GM18517 (cell line): Measurements from ENCODE around the gene RRM2.

Experiments
- ATAC-seq: cut with Tn5 transposase; IDR thresholded peaks from one replicate; pipeline ENCODE4 v1.9.1; 2021; ENCODE audit warnings: mild to moderate bottlenecking, moderate library complexity; ENCODE audit not compliant: unreplicated experiment

Gene RRM2

GRCh38 chr2:10150436-10150835, 27.9 kb downstream of the RRM2 start:
- no peak for ATAC-seq

GRCh38 chr2:10151462-10151861, 28.9 kb downstream of the RRM2 start:
- ATAC-seq, result no peak

GRCh38 chr2:10157293-10157692, 34.8 kb downstream of the RRM2 start:
- no peak for ATAC-seq

- no peak for ATAC-seq
These were observed 36.1 kb downstream of the RRM2 start for GRCh38 chr2:10158681-10159080.

- ATAC-seq, result no peak
These were observed 36.5 kb downstream of the RRM2 start for GRCh38 chr2:10159086-10159485.

- no peak for ATAC-seq
These were observed 37.1 kb downstream of the RRM2 start for GRCh38 chr2:10159581-10160131.

DNA sequence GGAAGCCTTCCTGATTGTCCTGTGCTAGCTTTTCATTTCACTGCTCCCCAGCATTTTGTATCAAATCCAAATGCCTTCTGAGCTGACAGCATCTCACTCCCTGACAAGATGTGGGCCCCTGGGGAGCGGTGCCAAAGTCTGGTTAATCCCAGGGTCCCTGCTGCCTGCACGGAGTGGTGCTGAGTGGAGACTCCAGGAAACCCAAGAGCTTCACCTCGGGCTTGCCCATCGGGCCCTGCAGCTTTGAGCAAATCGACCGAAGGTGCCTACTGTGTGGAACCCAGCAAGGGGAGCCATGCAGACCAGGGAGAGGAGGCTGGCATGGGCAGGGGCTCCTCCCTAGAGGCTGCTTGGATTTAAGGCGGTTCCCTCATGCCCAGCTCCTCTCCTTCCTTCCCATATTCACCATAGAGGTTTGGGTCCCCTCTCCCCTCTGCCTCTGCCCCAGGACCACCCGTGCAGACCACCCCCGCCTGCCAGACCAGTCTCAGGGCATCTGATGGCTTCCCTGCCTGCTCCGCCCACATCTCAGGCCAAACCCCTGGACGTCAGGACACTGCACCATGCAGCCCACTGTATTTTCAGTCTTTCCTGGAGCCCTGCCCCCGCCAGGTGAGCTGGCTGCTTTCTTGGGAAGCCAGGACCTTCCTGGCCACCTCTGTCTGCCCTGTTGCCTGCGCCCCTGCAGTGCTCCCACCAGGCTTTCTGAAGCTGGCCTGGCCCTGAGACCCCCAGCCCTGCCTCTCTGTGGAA, 37.8 kb downstream of the RRM2 start:
- ATAC-seq, result no peak

DNA sequence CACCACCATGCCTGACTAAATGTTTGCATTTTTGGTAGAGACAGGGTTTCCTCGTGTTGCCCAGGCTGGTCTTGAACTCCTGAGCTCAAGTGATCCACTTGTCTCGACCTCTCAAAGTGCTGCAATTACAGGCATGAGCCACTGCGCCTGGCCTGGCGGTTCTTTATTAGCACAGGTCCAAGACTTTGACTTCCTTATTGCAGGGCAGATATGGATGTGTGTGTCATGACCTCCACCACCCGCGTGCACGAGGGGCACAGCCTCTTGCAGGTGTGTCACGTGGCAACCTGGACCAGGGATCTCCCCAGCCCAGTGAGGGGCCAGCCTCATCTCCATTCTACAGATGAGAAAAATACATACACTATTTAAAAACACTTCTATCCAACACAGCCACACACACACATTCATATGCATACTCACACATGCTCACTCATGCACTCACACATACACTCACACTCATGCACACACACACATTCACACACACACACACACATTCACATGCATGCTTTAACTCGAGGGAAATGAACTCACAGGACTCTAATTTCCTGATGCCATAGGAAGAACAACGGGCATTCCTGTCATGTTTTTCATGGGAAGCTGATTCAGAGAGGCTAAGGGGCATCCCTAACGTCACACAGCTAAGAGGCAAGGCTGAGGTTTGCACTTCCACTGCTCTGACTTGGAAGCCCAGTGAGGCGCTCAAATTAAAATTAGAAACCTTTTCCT, 38.8 kb downstream of the RRM2 start:
- ATAC-seq, result no peak

DNA sequence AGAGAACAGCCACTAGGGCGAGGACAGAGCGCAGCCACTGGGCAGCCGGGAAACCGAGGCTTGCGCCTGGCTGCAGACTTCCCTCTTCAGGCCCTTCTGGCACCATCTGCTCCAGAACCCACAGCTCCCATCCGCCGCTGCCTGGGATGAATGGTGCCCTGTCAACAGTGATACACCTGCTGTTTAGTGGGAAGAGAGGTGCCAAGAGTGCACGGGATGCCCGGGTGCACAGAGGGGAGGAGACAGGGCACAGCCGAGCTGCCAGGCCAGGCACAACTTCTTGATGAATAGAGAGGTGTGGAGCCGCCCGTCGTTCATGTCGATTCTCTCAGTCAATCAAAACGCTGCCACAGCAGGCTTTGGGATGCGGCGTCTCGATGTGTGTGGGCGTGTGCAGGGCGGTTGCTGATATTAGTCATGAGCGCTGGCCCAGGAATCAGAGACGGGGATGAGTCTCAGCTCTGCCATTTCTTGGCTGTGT, 39.5 kb downstream of the RRM2 start:
- no peak for ATAC-seq

DNA sequence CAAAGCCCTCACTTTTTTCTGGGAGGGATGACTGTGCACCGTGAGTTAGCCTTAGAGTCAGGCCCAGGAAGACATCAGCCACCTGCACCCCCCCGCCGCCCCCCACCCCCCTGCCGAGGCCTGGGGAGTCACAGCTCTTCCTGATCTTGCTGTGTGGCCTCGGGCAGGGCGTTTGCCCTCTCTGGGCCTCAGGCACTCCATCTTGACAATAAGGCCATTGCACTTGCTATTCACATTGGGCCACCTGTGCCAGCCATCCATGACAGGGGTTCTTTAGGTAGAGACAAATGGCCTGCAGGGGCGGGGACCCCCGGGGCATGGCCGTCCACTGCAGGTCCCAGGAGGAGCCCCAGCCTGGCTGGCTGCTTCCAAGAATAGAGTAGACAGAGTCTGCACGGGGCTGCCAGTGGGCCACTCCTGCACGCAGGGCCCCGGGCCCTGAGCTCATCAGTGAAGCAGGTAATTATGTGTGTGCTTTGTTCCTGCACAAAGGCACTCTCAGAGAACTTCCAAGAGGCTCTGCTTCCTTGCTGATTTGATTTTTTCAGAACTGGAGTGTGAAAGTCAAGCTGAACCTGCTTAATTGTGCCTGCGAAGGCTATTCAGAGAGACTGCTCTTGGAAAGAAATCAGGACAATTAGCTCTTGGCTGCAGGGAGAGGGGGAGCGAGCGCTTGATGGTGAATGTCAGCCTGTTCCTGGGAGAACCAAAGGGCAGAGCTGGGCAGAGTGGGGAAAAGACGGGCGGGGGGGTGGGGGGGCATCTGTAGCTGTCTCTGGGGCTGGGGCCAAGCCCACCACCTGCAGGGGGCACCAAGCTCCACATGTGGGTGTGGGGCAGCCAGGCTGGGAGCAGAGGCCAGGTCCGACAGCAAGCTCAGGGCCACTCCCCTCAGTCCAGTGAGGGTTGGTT, 40.3 kb downstream of the RRM2 start:
- ATAC-seq, result no peak

GRCh38 chr2:10163498-10164486, 41.3 kb downstream of the RRM2 start:
- ATAC-seq, result no peak

DNA sequence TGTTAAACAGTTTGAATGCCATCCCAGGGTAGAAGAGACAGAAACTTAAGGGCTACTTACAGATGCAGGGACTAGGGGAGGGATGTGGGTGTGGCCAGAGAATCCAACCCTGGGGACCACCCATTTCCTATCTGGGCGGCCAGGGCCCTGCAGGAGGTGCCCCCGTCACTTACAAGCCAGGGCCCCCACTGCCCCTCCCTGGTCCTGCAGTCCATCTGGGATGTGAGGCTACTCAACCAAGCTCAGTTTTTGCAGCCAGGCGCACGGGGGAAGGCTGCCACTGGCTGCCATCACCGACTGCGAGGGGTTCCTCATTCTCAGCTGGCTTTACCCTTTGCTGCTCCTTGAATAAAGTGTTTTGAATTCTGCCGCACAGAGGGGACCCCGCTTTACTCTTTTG, 42.1 kb downstream of the RRM2 start:
- ATAC-seq, result no peak

GRCh38 chr2:10165282-10165681, 42.7 kb downstream of the RRM2 start:
- ATAC-seq, result no peak

- ATAC-seq, result no peak
These were observed 43.5 kb downstream of the RRM2 start for GRCh38 chr2:10165861-10166675.

DNA sequence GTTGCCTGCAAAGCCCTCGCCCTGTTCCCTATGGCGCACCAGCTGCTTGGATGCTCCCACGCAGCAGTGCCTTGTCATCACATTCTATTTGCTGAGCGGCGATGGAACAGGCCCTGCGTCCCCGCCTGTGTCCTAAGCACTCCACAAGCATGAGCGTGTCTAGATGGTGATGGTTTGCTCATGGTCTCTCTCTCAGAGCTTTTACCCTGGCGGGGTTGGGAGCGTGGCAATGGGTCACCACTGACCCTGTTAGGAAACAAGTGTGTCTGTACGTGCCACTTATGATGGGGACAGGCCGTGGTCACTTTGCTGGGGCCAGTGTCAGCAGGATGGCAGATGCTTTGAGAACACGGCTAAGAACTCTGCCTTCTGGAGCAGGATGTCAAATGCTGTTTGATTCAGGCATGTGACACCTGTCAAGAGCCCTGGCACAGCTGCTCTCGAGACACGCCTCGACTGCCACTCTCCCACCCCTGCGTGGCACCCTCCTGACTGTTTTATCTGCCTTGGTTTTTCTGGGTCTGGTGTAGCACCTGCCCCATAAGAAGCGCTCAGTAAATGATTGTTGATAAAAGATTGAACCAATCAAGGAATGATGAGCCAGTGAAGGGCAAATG, 44.2 kb downstream of the RRM2 start:
- ATAC-seq, result no peak

DNA sequence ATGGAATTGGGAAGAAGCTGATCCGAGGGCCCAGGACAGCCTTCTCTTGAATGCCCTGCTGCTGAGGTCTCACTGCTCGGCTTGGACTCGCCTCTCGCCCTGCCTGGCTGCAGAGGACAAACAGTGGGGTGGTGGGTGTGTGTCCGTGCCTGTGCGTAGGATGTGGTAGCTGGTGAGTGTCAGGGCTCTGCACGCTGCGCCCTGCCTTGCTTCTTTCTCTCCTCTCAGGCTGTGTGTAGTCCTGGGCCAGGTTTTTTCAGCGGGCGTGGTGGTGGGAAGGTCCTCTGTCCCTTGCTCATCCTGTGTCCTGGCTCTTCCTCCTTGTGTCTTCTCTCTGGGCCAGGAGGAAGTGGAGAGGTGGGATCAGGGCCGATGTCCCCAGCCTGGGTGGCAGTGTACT, 44.8 kb downstream of the RRM2 start:
- ATAC-seq, result no peak

DNA sequence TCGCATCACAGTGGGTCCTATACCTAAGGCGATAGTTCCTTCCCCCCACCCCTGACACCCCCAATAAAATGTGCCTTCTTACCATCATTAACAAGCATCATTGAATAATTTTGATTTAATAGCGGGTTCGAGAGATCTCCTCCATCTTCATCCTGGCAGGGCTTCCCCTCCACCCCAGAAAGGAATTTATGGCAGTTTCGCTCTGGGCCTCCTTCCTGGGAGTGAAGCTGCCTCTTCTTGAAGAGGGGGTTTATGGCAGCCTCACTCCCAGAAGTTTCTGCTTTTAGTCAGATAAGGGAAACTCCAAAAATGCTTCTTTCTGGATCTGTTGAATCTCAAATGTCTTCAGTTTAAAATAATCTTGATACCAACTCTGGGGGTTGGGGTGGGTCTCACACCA, 45.7 kb downstream of the RRM2 start:
- no peak for ATAC-seq

DNA sequence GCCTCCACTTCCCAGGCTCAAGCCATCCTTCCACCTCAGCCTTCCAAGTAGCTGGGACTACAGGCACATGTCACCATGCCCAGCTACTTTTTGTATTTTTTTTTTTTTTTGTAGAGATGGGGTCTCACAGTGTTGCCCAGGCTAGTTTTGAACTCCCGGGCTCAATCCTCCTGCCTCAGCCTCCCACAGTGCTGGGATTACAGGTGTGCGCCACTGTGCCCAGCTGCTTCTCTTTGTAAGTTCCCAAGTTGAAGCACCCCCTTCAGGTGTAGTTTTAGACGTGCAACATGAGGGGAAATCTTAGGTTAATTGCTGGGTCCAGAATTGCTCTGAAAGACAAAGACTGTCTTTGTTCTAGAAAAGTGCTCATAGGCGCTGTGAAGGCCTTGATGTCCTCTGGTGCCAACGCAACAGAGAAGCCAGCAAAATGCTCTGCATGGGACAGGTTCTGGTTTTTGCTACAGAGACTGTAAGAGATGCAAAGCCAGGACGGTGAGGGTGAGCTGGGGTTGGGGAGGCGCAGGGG, 46.6 kb downstream of the RRM2 start:
- no peak for ATAC-seq
